Measurements from ENCODE around the gene PHPT1.

PHPT1 gene

DNA sequence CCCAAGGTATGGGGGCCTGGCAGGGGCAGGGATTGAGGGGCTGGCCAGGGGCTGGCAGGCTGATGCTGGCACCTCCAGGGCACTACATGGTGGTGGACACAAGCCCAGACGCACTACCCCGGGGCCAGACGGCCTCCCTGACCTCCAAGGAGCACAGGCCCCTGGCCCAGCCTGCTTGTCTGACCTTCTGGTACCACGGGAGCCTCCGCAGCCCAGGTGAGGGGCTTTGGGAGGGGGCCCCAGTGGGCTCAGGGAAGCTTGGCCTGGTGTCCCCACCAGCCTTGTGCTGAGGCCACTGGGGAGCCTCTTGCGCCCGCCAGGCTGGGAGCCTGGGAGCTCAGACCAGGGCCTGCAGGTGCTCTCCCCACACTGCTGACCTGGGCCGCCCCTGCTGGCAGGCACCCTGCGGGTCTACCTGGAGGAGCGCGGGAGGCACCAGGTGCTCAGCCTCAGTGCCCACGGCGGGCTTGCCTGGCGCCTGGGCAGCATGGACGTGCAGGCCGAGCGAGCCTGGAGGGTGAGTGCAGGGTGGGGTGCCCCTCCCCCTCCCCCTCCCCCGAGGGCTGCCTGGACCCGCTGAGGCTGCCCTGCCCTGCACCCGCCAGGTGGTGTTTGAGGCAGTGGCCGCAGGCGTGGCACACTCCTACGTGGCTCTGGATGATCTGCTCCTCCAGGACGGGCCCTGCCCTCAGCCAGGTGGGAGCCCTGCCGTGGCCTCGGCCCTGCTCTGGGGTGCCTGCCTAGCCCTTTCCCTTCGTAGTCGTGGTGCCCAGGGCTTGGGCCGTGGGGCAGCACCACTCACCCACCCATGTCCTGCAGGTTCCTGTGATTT lies 8.6 kb downstream of the PHPT1 start:
- H3K27ac ChIP-seq (ENCODE audit: poor library complexity, severe bottlenecking), result no peak overlapping the region
- H3K36me3 ChIP-seq (ENCODE audit: low read depth), result peaks cover 10% of the 10 kb centered on the region
- no peak for ATAC-seq (ENCODE audit: low read depth)
- no peaks in the 10 kb centered on the region for H3K4me1 ChIP-seq (ENCODE audit: insufficient read depth, poor library complexity, severe bottlenecking)
- no peak overlapping the region for H3K4me3 ChIP-seq (ENCODE audit: severe bottlenecking)
- H3K9me3 ChIP-seq (ENCODE audit: severe bottlenecking), result no peaks in the 10 kb centered on the region
- no peaks in the 10 kb centered on the region for H3K27me3 ChIP-seq (ENCODE audit: insufficient read depth, poor library complexity, severe bottlenecking)
- TF ChIP-seq, protein P1, sequence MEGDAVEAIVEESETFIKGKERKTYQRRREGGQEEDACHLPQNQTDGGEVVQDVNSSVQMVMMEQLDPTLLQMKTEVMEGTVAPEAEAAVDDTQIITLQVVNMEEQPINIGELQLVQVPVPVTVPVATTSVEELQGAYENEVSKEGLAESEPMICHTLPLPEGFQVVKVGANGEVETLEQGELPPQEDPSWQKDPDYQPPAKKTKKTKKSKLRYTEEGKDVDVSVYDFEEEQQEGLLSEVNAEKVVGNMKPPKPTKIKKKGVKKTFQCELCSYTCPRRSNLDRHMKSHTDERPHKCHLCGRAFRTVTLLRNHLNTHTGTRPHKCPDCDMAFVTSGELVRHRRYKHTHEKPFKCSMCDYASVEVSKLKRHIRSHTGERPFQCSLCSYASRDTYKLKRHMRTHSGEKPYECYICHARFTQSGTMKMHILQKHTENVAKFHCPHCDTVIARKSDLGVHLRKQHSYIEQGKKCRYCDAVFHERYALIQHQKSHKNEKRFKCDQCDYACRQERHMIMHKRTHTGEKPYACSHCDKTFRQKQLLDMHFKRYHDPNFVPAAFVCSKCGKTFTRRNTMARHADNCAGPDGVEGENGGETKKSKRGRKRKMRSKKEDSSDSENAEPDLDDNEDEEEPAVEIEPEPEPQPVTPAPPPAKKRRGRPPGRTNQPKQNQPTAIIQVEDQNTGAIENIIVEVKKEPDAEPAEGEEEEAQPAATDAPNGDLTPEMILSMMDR (IDR thresholded peaks at IDR 0.05; ENCODE audit: poor library complexity, severe bottlenecking), result no peak
- no peak for DNase-seq (ENCODE audit: low spot score)

DNA sequence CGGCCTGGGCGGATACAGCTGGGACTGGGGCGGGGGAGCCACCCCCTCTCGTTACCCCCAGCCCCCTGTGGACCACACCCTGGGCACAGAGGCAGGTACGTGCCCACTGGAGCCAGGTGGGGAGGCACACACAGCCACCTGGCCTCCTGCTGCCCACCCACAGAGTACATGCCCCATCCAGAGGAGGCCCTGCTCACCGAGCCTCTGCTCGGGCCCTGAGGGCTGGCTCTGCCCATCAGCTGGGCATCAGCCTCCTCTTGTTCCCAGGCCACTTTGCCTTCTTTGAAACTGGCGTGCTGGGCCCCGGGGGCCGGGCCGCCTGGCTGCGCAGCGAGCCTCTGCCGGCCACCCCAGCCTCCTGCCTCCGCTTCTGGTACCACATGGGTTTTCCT lies 9.2 kb downstream of the PHPT1 start:
- Histone ChIP-seq H3K9me3 (ENCODE audit: severe bottlenecking) (no peaks in the 10 kb centered on the region), H3K4me3 (ENCODE audit: severe bottlenecking) (no peak overlapping the region), H3K27ac (ENCODE audit: poor library complexity, severe bottlenecking) (no peak overlapping the region), H3K36me3 (ENCODE audit: low read depth) (peaks cover 17% of the 10 kb centered on the region), H3K27me3 (ENCODE audit: insufficient read depth, poor library complexity, severe bottlenecking) (no peaks in the 10 kb centered on the region), H3K4me1 (ENCODE audit: insufficient read depth, poor library complexity, severe bottlenecking) (no peaks in the 10 kb centered on the region)
- ATAC-seq (ENCODE audit: low read depth) (no peak), DNase-seq (ENCODE audit: low spot score) (no peak)
- TF ChIP-seq, protein P1 (IDR thresholded peaks at IDR 0.05; ENCODE audit: poor library complexity, severe bottlenecking), result no peak

DNA sequence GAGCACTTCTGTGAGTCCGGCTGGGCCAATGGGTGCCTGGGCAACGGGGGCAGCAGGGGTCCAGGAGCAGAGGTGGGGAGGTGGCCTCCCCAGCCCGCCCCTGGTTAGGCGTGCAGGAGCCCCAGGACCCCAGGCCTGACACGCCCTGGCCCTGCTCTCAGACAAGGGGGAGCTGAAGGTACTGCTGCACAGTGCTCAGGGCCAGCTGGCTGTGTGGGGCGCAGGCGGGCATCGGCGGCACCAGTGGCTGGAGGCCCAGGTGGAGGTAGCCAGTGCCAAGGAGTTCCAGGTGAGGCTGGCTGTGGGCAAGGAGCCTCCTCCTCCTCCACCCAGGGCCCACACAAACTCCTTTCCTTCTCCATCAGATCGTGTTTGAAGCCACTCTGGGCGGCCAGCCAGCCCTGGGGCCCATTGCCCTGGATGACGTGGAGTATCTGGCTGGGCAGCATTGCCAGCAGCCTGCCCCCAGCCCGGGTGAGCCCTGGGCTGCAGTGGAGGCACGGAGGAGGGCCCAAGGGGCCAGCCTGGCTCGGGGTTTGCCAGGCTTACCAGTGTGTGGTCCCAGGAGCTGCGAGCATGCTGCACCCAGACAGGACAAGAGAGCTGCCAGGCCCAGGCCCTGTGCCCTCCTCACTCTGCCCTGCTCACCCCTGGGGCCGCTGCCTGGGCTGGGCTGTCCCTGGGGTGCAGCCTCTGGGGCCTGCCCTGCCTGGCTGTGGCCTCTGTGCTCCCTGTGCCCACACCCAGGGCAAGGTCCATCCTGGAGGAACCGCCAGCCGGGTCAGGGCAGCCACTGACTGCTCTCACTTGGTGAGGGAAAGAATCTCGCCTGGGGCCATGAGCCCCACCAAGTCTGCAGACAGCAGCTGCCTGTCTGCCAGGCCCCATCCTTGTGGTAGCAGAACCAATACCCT lies 9.9 kb downstream of the PHPT1 start:
- TF ChIP-seq, protein P1 (IDR thresholded peaks at IDR 0.05; ENCODE audit: poor library complexity, severe bottlenecking), result no peak

DNA sequence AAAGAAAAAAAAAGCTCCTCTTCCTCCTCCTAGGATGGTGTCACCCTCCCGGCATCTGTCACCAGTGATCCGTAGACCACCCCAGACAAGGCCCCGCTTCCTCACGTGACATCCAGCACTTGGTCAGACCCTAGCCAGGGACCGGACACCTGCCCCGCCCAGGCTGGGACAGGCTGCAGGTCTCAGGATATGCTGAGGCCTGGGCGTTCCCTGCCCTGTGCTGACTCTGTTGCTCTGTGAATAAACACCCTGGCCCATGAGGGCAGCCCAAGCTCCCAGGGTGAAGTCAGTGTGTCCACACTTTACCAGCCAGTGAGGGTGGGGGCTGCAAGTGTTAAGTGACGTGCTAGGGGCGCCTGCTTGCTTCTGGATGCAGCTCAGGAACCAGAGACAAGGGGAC lies 11.3 kb downstream of the PHPT1 start:
- Histone ChIP-seq H3K9me3 (ENCODE audit: severe bottlenecking) (no peaks in the 10 kb centered on the region), H3K27me3 (ENCODE audit: insufficient read depth, poor library complexity, severe bottlenecking) (no peaks in the 10 kb centered on the region), H3K4me1 (ENCODE audit: insufficient read depth, poor library complexity, severe bottlenecking) (no peaks in the 10 kb centered on the region), H3K36me3 (ENCODE audit: low read depth) (peaks cover 34% of the 10 kb centered on the region), H3K27ac (ENCODE audit: poor library complexity, severe bottlenecking) (no peak overlapping the region), H3K4me3 (ENCODE audit: severe bottlenecking) (no peak overlapping the region)
- TF ChIP-seq, protein P1 (IDR thresholded peaks at IDR 0.05; ENCODE audit: poor library complexity, severe bottlenecking), result no peak
- no peak for ATAC-seq (ENCODE audit: low read depth)
- no peak for DNase-seq (ENCODE audit: low spot score)

More for the DNA sequence above, 9.9 kb downstream of the PHPT1 start:
- no peak overlapping the region for H3K4me3 ChIP-seq (ENCODE audit: severe bottlenecking)
- peaks cover 24% of the 10 kb centered on the region for H3K36me3 ChIP-seq (ENCODE audit: low read depth)
- ATAC-seq (ENCODE audit: low read depth), result peak; percentile 35
- no peaks in the 10 kb centered on the region for H3K4me1 ChIP-seq (ENCODE audit: insufficient read depth, poor library complexity, severe bottlenecking)
- peak overlapping the region; percentile 6 for H3K27ac ChIP-seq (ENCODE audit: poor library complexity, severe bottlenecking)
- no peaks in the 10 kb centered on the region for H3K9me3 ChIP-seq (ENCODE audit: severe bottlenecking)
- DNase-seq (ENCODE audit: low spot score), result no peak
- H3K27me3 ChIP-seq (ENCODE audit: insufficient read depth, poor library complexity, severe bottlenecking), result no peaks in the 10 kb centered on the region
